Measurements from ENCODE around the gene CAPN12.

The CAPN12 gene

GRCh38 chr19:38693380-38694223 lies 50.7 kb downstream of the CAPN12 start:
- no peak overlapping the region for H2AFZ ChIP-seq (ENCODE audit: low read length)
- H3K4me2 ChIP-seq (ENCODE audit: low read depth, low read length, poor library complexity, severe bottlenecking), result peak overlapping the region; percentile 83
- peak overlapping the region; percentile 59 for H3K4me3 ChIP-seq (ENCODE audit: low read length, poor library complexity, severe bottlenecking)

GRCh38 chr19:38692458-38693379 lies 51.6 kb downstream of the CAPN12 start:
- peaks cover 83% of the 10 kb centered on the region for H3K4me1 ChIP-seq (ENCODE audit: insufficient read depth, low read length, poor library complexity, severe bottlenecking)
- H3K9ac ChIP-seq (ENCODE audit: low read depth, low read length, poor library complexity, severe bottlenecking), result peak overlapping the region; percentile 65

More at GRCh38 chr19:38693380-38694223, 50.7 kb downstream of the CAPN12 start:
- TF ChIP-seq CTCF (conservative IDR thresholded peaks at IDR 0.05; ENCODE audit: low read length) (no peak), EZH2phosphoT487 (IDR thresholded peaks at IDR 0.05; ENCODE audit: borderline replicate concordance) (no peak)
- Histone ChIP-seq H4K20me1 (ENCODE audit: insufficient read depth, low read length, poor library complexity, severe bottlenecking) (peaks cover 36% of the 10 kb centered on the region), H3K27me3 (ENCODE audit: insufficient read depth, low read length, poor library complexity, severe bottlenecking) (no peaks in the 10 kb centered on the region), H3K9me3 (ENCODE audit: insufficient read depth, low read depth, low read length) (no peaks in the 10 kb centered on the region), H3K79me2 (ENCODE audit: insufficient read depth, low read length) (peaks cover 87% of the 10 kb centered on the region), H3K36me3 (ENCODE audit: insufficient read depth, low read length) (peaks cover 19% of the 10 kb centered on the region; the same call in 1 of the 2 replicates), H3F3A (ENCODE audit: low read depth) (peaks cover 17% of the 10 kb centered on the region), H3K9ac (ENCODE audit: low read depth, low read length, poor library complexity, severe bottlenecking) (peak overlapping the region; percentile 70), H3K9me2 (replicated peaks; ENCODE audit: low read depth, low read length) (no peaks in the 10 kb centered on the region), H3K4me1 (ENCODE audit: insufficient read depth, low read length, poor library complexity, severe bottlenecking) (peaks cover 88% of the 10 kb centered on the region)

More at GRCh38 chr19:38692458-38693379, 51.6 kb downstream of the CAPN12 start:
- H3K36me3 ChIP-seq (ENCODE audit: insufficient read depth, low read length), result peaks cover 18% of the 10 kb centered on the region; the same call in 1 of the 2 replicates
- no peaks in the 10 kb centered on the region for H3K27me3 ChIP-seq (ENCODE audit: insufficient read depth, low read length, poor library complexity, severe bottlenecking)
- peaks cover 87% of the 10 kb centered on the region for H3K79me2 ChIP-seq (ENCODE audit: insufficient read depth, low read length)
- TF ChIP-seq CTCF (conservative IDR thresholded peaks at IDR 0.05; ENCODE audit: low read length) (no peak), EZH2phosphoT487 (IDR thresholded peaks at IDR 0.05; ENCODE audit: borderline replicate concordance) (no peak)
- peak overlapping the region; percentile 59 for H3K4me3 ChIP-seq (ENCODE audit: low read length, poor library complexity, severe bottlenecking)
- no peak overlapping the region for H2AFZ ChIP-seq (ENCODE audit: low read length)
- no peaks in the 10 kb centered on the region for H3K9me2 ChIP-seq (replicated peaks; ENCODE audit: low read depth, low read length)
- peak overlapping the region; percentile 83 for H3K4me2 ChIP-seq (ENCODE audit: low read depth, low read length, poor library complexity, severe bottlenecking)
- H3F3A ChIP-seq (ENCODE audit: low read depth), result peaks cover 17% of the 10 kb centered on the region
- peaks cover 32% of the 10 kb centered on the region for H4K20me1 ChIP-seq (ENCODE audit: insufficient read depth, low read length, poor library complexity, severe bottlenecking)
- H3K9me3 ChIP-seq (ENCODE audit: insufficient read depth, low read depth, low read length), result no peaks in the 10 kb centered on the region
